Esophagus squamous epithelium (tissue), 5 donors: ENCODE results near the gene HS2ST1. TPM values are rescaled to one million over a fixed set of nuclear protein-coding genes. Genes with fewer than 3 reads are reported as not detected.

ENCODE experiments used
- DNase-seq: peaks from one replicate; lab custom pipeline; 2025; lab: John Stamatoyannopoulos, UW
- H3K27ac ChIP-seq, 4 donors: fragments of 200-600 bp; sonication (generic); one replicate each; pipeline ENCODE4 v1.5.1; 2016 to 2019; ENCODE audit warnings: mild to moderate bottlenecking in 1 of 4
- H3K27me3 ChIP-seq, 4 donors: fragments of 200-600 bp; sonication (generic); 1 replicate in 3 of 4; 2 replicates in 1 of 4; pipeline versions ENCODE4 v1.5.1 to v1.6.0; 2017 to 2021; ENCODE audit warnings: antibody characterized with exemption in 1 of 4
- H3K36me3 ChIP-seq, 3 donors: fragments of 200-600 bp; sonication (generic); one replicate each; pipeline ENCODE4 v1.5.1; 2016 to 2019
- H3K4me1 ChIP-seq, 3 donors: fragments of 200-600 bp; sonication (generic); one replicate each; pipeline ENCODE4 v1.5.1; 2017 to 2019
- H3K4me3 ChIP-seq, 4 donors: fragments of 200-600 bp; sonication (generic); 1 replicate in 3 of 4; 2 replicates in 1 of 4; pipeline ENCODE4 v1.5.1; 2016 to 2019; ENCODE audit warnings: mild to moderate bottlenecking in 2 of 4, moderate library complexity in 1 of 4
- H3K9me3 ChIP-seq, 3 donors: fragments of 200-600 bp; sonication (generic); one replicate each; pipeline ENCODE4 v1.5.1; 2016 to 2019
- CTCF ChIP-seq, 6 experiments: fragments of 450-650 bp in 4 of 6; fragments of 200-600 bp in 2 of 6; sonication (generic) in 2 of 6; IDR thresholded peaks; one replicate each; pipeline ENCODE4 v1.5.1; 2016 to 2019; ENCODE audit warnings: antibody characterized with exemption in 6 of 6, mild to moderate bottlenecking in 4 of 6, moderate library complexity in 4 of 6
- POLR2A ChIP-seq, 4 donors: fragments of 450-650 bp; IDR thresholded peaks; one replicate each; pipeline ENCODE4 v1.6.1; 2017; ENCODE audit warnings: antibody characterized with exemption in 4 of 4, mild to moderate bottlenecking in 4 of 4, moderate library complexity in 3 of 4
- WGBS, 2 donors: methylation state at CpG; one replicate each; pipeline ENCODE4 v1.1.5; 2018; 5-methylcytosine and 5-hydroxymethylcytosine counted together
- intact Hi-C: fragments of 100-400 bp; cut with DNase I; formaldehyde crosslinking; loops from one replicate; pipeline ENCODE4 v1.15.0; 2022
- total RNA-seq, 4 donors: library from RNA; depleted of rRNA; stranded (reverse); fragments of >200 nt; gene quantifications; one replicate each; pipeline ENCODE4 v1.1.0, GENCODE V29; 2016
- donor health status: DM: yes; HTN: yes; CAD: no.

Gene HS2ST1
- total RNA-seq, 4 donors from 2014 or later = 5.3 to 10.5 (median 9.1) TPM

GRCh38 chr1:87155170-87155569 lies 240.7 kb downstream of the HS2ST1 start:
- TF ChIP-seq POLR2A (IDR thresholded peaks at IDR 0.05) = no peak
- no peak for TF ChIP-seq CTCF (IDR thresholded peaks at IDR 0.05)
- intact Hi-C loops = no loop called here
- WGBS, 2 donors = 68 to 76% methylated on average over 6 of the region's 6 CpGs
- H3K27ac ChIP-seq = no peak overlapping the region
- peaks cover 0 to 27% (median 8%) of the 10 kb centered on the region in 3 donors for H3K4me1 ChIP-seq
- no peak for DNase-seq
- H3K9me3 ChIP-seq = no peaks in the 10 kb centered on the region
- H3K36me3 ChIP-seq = no peaks in the 10 kb centered on the region
- H3K4me3 ChIP-seq = no peak overlapping the region
- no peaks in the 10 kb centered on the region for H3K27me3 ChIP-seq

GRCh38 chr1:87155648-87156047 lies 241.2 kb downstream of the HS2ST1 start:
- no peaks in the 10 kb centered on the region for H3K9me3 ChIP-seq
- H3K27ac ChIP-seq = no peak overlapping the region
- DNase-seq = no peak
- no peaks in the 10 kb centered on the region for H3K36me3 ChIP-seq
- no peaks in the 10 kb centered on the region for H3K27me3 ChIP-seq
- no peak overlapping the region for H3K4me3 ChIP-seq
- peaks cover 0 to 22% (median 8%) of the 10 kb centered on the region in 3 donors for H3K4me1 ChIP-seq
- no peak for TF ChIP-seq POLR2A (IDR thresholded peaks at IDR 0.05)
- TF ChIP-seq CTCF (IDR thresholded peaks at IDR 0.05) = no peak
- 66 to 85% methylated on average over 4 to 7 of the region's 9 CpGs for WGBS, 2 donors
- intact Hi-C loops = no loop called here

- 85 to 92% methylated on average over 6 of the region's 6 CpGs for WGBS, 2 donors
- no peaks in the 10 kb centered on the region for H3K27me3 ChIP-seq
- DNase-seq = no peak
- TF ChIP-seq POLR2A (IDR thresholded peaks at IDR 0.05) (no peak), CTCF (IDR thresholded peaks at IDR 0.05) (no peak)
- no peak overlapping the region for H3K4me3 ChIP-seq
- no peak overlapping the region for H3K27ac ChIP-seq
- H3K36me3 ChIP-seq = no peaks in the 10 kb centered on the region
- intact Hi-C loops = no loop called here
- no peaks in the 10 kb centered on the region for H3K9me3 ChIP-seq
- H3K4me1 ChIP-seq = peaks cover 0 to 17% (median 8%) of the 10 kb centered on the region in 3 donors
These were observed 241.7 kb downstream of the HS2ST1 start for GRCh38 chr1:87156124-87156523.

GRCh38 chr1:87159378-87159915 lies 245.0 kb downstream of the HS2ST1 start:
- H3K36me3 ChIP-seq = no peaks in the 10 kb centered on the region
- intact Hi-C loops = no loop called here
- H3K27me3 ChIP-seq = no peaks in the 10 kb centered on the region
- no peak for DNase-seq
- H3K9me3 ChIP-seq = no peaks in the 10 kb centered on the region
- H3K4me1 ChIP-seq = peaks cover 0 to 2% (median 0%) of the 10 kb centered on the region in 3 donors
- 87 to 90% methylated on average over 5 to 6 of the region's 6 CpGs for WGBS, 2 donors
- no peak overlapping the region for H3K27ac ChIP-seq
- no peak for TF ChIP-seq POLR2A (IDR thresholded peaks at IDR 0.05)
- no peak for TF ChIP-seq CTCF (IDR thresholded peaks at IDR 0.05)
- no peak overlapping the region for H3K4me3 ChIP-seq

Other genes with a start within 250 kb of the HS2ST1 start
- gene SH3GLB1, start 210.1 kb upstream of the HS2ST1 start, total RNA-seq = 10 to 100 TPM; 46.6 to 53.4 (median 47.2) TPM
- 100 to 1,000 TPM in 2 of 4 donors, 10 to 100 TPM in 2; 46.1 to 119 (median 98.0) TPM for gene SELENOF, start 509 bp upstream of the HS2ST1 start, total RNA-seq